COR-L47 (cell line): ENCODE results near the gene TREH.
"Not testable (repeated sequence)": the region's sequence is repeated elsewhere in the genome, so short reads cannot be mapped to it uniquely, and the experiment has no call there.

Source experiments
- DNase-seq: peaks from one replicate; lab custom pipeline; 2025; lab: John Stamatoyannopoulos, UW

TREH gene

GRCh38 chr11:118679483-118679882, at the start of gene TREH:
Gene TREH, minus strand, starts transcription at chr11:118679650. Its CDS starts 23 bp downstream, at chr11:118679627.
- DNase-seq: no peak

- not testable (repeated sequence) for DNase-seq
Observed at GRCh38 chr11:118728112-118728511, 48.7 kb upstream of the TREH start.

- not testable (repeated sequence) for DNase-seq
Observed at GRCh38 chr11:118727721-118728066, 48.2 kb upstream of the TREH start.

- DNase-seq: not testable (repeated sequence)
Observed at GRCh38 chr11:118727001-118727720, 47.7 kb upstream of the TREH start.

GRCh38 chr11:118721478-118722015, 42.1 kb upstream of the TREH start:
- DNase-seq: not testable (repeated sequence)

GRCh38 chr11:118720740-118721139, 41.3 kb upstream of the TREH start:
- not testable (repeated sequence) for DNase-seq

GRCh38 chr11:118720078-118720477, 40.6 kb upstream of the TREH start:
- not testable (repeated sequence) for DNase-seq

- DNase-seq: not testable (repeated sequence)
Observed at GRCh38 chr11:118718562-118718961, 39.1 kb upstream of the TREH start.

- DNase-seq: not testable (repeated sequence)
Observed at GRCh38 chr11:118717733-118718132, 38.3 kb upstream of the TREH start.

GRCh38 chr11:118717221-118717620, 37.8 kb upstream of the TREH start:
- DNase-seq: not testable (repeated sequence)

- no peak for DNase-seq
Observed at GRCh38 chr11:118715837-118716260, 36.4 kb upstream of the TREH start.

GRCh38 chr11:118715245-118715831, 35.9 kb upstream of the TREH start:
- no peak for DNase-seq

GRCh38 chr11:118714816-118715215, 35.4 kb upstream of the TREH start:
- no peak for DNase-seq

GRCh38 chr11:118714416-118714815, 35.0 kb upstream of the TREH start:
- DNase-seq: not testable (repeated sequence)

GRCh38 chr11:118708296-118708695, 28.8 kb upstream of the TREH start:
- DNase-seq: no peak

GRCh38 chr11:118706546-118706825, 27.0 kb upstream of the TREH start:
- DNase-seq: no peak

GRCh38 chr11:118705791-118706545, 26.5 kb upstream of the TREH start:
- DNase-seq: no peak

GRCh38 chr11:118705111-118705741, 25.8 kb upstream of the TREH start:
- DNase-seq: no peak

GRCh38 chr11:118703563-118704106, 24.2 kb upstream of the TREH start:
- no peak for DNase-seq

GRCh38 chr11:118699506-118700220, 20.2 kb upstream of the TREH start:
- DNase-seq: no peak

GRCh38 chr11:118697346-118697745, 17.9 kb upstream of the TREH start:
- DNase-seq: no peak
